GM12878 (cell line): ENCODE measurements around the gene RRAS. TPM values are rescaled to one million over a fixed set of nuclear protein-coding genes. Genes with fewer than 3 reads are reported as not detected.

Experiments used
- BACH1 ChIP-seq: fragments of 450-650 bp; IDR thresholded peaks from 2 replicates; pipeline ENCODE4 v1.6.1; 2017; ENCODE audit warnings: mild to moderate bottlenecking, borderline replicate concordance
- FOS ChIP-seq: IDR thresholded peaks from 3 replicates; pipeline ENCODE4 v1.6.1; 2011; ENCODE audit warnings: borderline replicate concordance; ENCODE audit not compliant: insufficient read length; ENCODE audit errors: extremely low read depth
- FOXM1 ChIP-seq: IDR thresholded peaks from 2 replicates; pipeline ENCODE4 v1.6.1; 2012; ENCODE audit warnings: low read depth, mild to moderate bottlenecking, inconsistent platforms, low read length, moderate library complexity
- POLR2AphosphoS2 ChIP-seq: IDR thresholded peaks from 2 replicates; pipeline ENCODE4 v1.6.1; 2011; ENCODE audit warnings: low read depth, mild to moderate bottlenecking, low read length, improper control_type of control experiment, moderate library complexity
- POLR2AphosphoS5 ChIP-seq: IDR thresholded peaks from 2 replicates; pipeline ENCODE4 v1.6.1; 2011; ENCODE audit warnings: mild to moderate bottlenecking, low read length, inconsistent platforms
- RAD21 ChIP-seq: IDR thresholded peaks from 2 replicates; pipeline ENCODE4 v1.6.1; 2011; ENCODE audit warnings: mild to moderate bottlenecking, low read depth, low read length, moderate library complexity; ENCODE audit not compliant: insufficient read depth
- SP1 ChIP-seq: IDR thresholded peaks from one replicate; pipeline ENCODE4 v1.6.1; 2011; ENCODE audit warnings: low read depth, low read length
- SUZ12 ChIP-seq: fragments of 200-600 bp; sonication (generic); IDR thresholded peaks from one replicate; pipeline ENCODE4 v1.6.1; 2018; ENCODE audit warnings: antibody characterized with exemption, mild to moderate bottlenecking; ENCODE audit not compliant: unreplicated experiment
- YBX1 ChIP-seq: fragments of 450-650 bp; IDR thresholded peaks from 2 replicates; pipeline ENCODE4 v1.6.1; 2016; ENCODE audit warnings: antibody characterized with exemption
- ZNF622 ChIP-seq: fragments of 450-650 bp; IDR thresholded peaks from 2 replicates; pipeline ENCODE4 v1.6.1; 2017; ENCODE audit warnings: mild to moderate bottlenecking, inconsistent platforms
- polyA plus RNA-seq, 11 experiments: library from polyadenylated mRNA; depleted of rRNA in 4 of 11; unstranded in 6 of 11; stranded (reverse) in 5 of 11; fragments of >200 nt; fragmentation: Nextera tagmentation in 4 of 11; fragmentation: Illumina TruSeq in 1 of 11; extraction: Ambion mirVana in 4 of 11; extraction: Trizol in 1 of 11; gene quantifications; 1 replicate in 1 of 11; 2 replicates in 10 of 11; pipeline versions ENCODE4 v1.2.1 to v1.2.3, GENCODE V29; 2011 to 2016; ENCODE audit warnings: inconsistent platforms in 2 of 11, missing spikeins in 2 of 11, low read depth in 1 of 11
- total RNA-seq, 4 experiments: library from RNA; depleted of rRNA in 3 of 4; stranded (reverse); fragments of >200 nt in 3 of 4; fragmentation: Illumina TruSeq in 1 of 4; extraction: Trizol in 1 of 4; gene quantifications; 2 replicates each; pipeline versions ENCODE4 v1.2.1 to v1.2.3, GENCODE V29; 2013 to 2021
- TF ChIP-seq, protein P1 (sequence below): fragments of 450-650 bp; IDR thresholded peaks from 2 replicates; pipeline ENCODE4 v1.6.1; 2016; ENCODE audit warnings: mild to moderate bottlenecking
- TF ChIP-seq, protein P2 (sequence below): fragments of 450-650 bp; conservative IDR thresholded peaks from 2 replicates; pipeline ENCODE4 v1.6.1; 2017; ENCODE audit warnings: mild to moderate bottlenecking, moderate library complexity
- TF ChIP-seq, protein P3 (sequence below): fragments of 450-650 bp; IDR thresholded peaks from 2 replicates; pipeline ENCODE4 v1.6.1; 2018; ENCODE audit warnings: borderline replicate concordance, mild to moderate bottlenecking; ENCODE audit not compliant: partially characterized antibody
- TF ChIP-seq, protein P4 (sequence below): fragments of 450-650 bp; IDR thresholded peaks from 2 replicates; pipeline ENCODE4 v1.6.1; 2016; ENCODE audit warnings: mild to moderate bottlenecking, moderate library complexity, borderline replicate concordance

RRAS gene
- total and polyA plus RNA-seq, 10 of the 15 experiments (the other 5 are each of a cell fraction or from before 2014, with no cell fraction given), result 0.24 to 5.8 (median 1.8) TPM

DNA sequence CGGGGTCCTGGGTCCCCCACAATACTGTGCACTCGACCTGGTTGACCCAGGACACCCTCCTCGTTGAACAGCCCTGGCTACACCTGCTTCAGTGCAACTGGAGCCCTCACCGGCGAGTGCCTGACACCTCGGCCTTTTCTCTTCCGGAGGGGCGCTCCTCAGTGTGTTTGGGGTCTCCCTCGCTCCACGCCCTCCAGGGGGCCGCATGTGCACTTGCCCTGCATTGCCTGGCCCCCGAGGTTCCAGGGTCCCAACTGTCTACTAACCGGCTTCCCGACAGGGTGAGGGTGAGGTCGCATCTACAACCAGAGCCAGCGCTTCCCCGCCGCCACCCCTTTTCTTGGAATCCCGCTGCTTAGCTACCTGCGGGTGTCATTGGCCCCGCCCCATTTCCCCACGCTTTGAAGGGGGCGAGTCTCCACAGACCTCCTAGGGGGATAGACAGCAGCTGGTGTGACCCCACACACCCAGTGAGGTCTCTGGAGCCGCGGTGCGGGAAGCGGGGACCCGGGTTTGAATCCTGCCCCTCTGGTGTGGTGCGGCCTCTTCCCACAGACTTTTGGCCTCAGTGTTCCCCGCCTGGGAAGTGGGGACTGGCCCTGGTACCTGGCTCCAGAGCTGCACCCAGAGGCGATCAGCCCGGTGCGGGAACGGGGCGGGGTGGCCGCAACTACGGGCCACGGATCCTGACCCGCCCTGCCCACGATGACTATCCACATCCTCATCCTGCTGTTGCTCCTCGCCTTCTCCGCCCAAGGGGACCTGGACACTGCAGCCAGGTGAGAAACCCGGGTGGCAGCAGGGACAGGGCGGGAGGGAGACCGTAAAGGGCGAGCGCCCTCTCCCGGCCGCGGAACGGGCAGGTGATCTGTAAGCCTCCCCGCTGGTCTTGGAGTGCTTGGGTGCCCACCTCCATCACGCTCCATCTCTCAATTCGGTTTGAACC is 49.5 kb upstream of the RRAS start, which contains the start of gene ADM5 (continued):
- TF ChIP-seq, protein P1, sequence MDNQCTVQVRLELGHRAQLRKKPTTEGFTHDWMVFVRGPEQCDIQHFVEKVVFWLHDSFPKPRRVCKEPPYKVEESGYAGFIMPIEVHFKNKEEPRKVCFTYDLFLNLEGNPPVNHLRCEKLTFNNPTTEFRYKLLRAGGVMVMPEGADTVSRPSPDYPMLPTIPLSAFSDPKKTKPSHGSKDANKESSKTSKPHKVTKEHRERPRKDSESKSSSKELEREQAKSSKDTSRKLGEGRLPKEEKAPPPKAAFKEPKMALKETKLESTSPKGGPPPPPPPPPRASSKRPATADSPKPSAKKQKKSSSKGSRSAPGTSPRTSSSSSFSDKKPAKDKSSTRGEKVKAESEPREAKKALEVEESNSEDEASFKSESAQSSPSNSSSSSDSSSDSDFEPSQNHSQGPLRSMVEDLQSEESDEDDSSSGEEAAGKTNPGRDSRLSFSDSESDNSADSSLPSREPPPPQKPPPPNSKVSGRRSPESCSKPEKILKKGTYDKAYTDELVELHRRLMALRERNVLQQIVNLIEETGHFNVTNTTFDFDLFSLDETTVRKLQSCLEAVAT, result no peak
- TF ChIP-seq BACH1 (no peak), RAD21 (0 out of 2 replicates have a peak, but pooled peaks have one; percentile 26), FOXM1 (0 out of 2 replicates have a peak, but pooled peaks have one; percentile 3), SP1 (no peak), POLR2AphosphoS5 (peak; percentile 26; the same call in 1 of the 2 replicates), YBX1 (no peak), ZNF622 (no peak), POLR2AphosphoS2 (peak; percentile 29; the same call in 1 of the 2 replicates), FOS (no peak), SUZ12 (no peak)
- TF ChIP-seq, protein P2, sequence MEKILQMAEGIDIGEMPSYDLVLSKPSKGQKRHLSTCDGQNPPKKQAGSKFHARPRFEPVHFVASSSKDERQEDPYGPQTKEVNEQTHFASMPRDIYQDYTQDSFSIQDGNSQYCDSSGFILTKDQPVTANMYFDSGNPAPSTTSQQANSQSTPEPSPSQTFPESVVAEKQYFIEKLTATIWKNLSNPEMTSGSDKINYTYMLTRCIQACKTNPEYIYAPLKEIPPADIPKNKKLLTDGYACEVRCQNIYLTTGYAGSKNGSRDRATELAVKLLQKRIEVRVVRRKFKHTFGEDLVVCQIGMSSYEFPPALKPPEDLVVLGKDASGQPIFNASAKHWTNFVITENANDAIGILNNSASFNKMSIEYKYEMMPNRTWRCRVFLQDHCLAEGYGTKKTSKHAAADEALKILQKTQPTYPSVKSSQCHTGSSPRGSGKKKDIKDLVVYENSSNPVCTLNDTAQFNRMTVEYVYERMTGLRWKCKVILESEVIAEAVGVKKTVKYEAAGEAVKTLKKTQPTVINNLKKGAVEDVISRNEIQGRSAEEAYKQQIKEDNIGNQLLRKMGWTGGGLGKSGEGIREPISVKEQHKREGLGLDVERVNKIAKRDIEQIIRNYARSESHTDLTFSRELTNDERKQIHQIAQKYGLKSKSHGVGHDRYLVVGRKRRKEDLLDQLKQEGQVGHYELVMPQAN, result no peak
- TF ChIP-seq, protein P3, sequence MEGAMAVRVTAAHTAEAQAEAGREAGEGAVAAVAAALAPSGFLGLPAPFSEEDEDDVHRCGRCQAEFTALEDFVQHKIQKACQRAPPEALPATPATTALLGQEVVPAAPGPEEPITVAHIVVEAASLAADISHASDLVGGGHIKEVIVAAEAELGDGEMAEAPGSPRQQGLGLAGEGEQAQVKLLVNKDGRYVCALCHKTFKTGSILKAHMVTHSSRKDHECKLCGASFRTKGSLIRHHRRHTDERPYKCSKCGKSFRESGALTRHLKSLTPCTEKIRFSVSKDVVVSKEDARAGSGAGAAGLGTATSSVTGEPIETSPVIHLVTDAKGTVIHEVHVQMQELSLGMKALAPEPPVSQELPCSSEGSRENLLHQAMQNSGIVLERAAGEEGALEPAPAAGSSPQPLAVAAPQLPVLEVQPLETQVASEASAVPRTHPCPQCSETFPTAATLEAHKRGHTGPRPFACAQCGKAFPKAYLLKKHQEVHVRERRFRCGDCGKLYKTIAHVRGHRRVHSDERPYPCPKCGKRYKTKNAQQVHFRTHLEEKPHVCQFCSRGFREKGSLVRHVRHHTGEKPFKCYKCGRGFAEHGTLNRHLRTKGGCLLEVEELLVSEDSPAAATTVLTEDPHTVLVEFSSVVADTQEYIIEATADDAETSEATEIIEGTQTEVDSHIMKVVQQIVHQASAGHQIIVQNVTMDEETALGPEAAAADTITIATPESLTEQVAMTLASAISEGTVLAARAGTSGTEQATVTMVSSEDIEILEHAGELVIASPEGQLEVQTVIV, result no peak
- TF ChIP-seq, protein P4, sequence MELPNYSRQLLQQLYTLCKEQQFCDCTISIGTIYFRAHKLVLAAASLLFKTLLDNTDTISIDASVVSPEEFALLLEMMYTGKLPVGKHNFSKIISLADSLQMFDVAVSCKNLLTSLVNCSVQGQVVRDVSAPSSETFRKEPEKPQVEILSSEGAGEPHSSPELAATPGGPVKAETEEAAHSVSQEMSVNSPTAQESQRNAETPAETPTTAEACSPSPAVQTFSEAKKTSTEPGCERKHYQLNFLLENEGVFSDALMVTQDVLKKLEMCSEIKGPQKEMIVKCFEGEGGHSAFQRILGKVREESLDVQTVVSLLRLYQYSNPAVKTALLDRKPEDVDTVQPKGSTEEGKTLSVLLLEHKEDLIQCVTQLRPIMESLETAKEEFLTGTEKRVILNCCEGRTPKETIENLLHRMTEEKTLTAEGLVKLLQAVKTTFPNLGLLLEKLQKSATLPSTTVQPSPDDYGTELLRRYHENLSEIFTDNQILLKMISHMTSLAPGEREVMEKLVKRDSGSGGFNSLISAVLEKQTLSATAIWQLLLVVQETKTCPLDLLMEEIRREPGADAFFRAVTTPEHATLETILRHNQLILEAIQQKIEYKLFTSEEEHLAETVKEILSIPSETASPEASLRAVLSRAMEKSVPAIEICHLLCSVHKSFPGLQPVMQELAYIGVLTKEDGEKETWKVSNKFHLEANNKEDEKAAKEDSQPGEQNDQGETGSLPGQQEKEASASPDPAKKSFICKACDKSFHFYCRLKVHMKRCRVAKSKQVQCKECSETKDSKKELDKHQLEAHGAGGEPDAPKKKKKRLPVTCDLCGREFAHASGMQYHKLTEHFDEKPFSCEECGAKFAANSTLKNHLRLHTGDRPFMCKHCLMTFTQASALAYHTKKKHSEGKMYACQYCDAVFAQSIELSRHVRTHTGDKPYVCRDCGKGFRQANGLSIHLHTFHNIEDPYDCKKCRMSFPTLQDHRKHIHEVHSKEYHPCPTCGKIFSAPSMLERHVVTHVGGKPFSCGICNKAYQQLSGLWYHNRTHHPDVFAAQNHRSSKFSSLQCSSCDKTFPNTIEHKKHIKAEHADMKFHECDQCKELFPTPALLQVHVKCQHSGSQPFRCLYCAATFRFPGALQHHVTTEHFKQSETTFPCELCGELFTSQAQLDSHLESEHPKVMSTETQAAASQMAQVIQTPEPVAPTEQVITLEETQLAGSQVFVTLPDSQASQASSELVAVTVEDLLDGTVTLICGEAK, result no peak
